Sigmoid colon (tissue), 7 donors: ENCODE measurements around the gene ARL4A. TPM values are rescaled to one million over a fixed set of nuclear protein-coding genes. Genes with fewer than 3 reads are reported as not detected.

Experiments
- DNase-seq: peaks from one replicate; pipeline ENCODE4 v3.0.0-alpha.2; 2019
- H3K27ac ChIP-seq, 4 donors: fragments of 200-600 bp; sonication (generic); one replicate each; pipeline ENCODE4 v1.5.1; 2016 to 2019; ENCODE audit warnings: mild to moderate bottlenecking in 1 of 4
- H3K27me3 ChIP-seq, 3 donors: fragments of 200-600 bp; sonication (generic); one replicate each; pipeline ENCODE4 v1.5.1; 2019; ENCODE audit warnings: mild to moderate bottlenecking in 1 of 3
- H3K36me3 ChIP-seq, 4 donors: fragments of 200-600 bp; sonication (generic); one replicate each; pipeline ENCODE4 v1.5.1; 2016 to 2019
- H3K4me1 ChIP-seq, 4 donors: fragments of 200-600 bp; sonication (generic); one replicate each; pipeline ENCODE4 v1.5.1; 2017 to 2019
- H3K4me3 ChIP-seq, 4 donors: fragments of 200-600 bp; sonication (generic); one replicate each; pipeline ENCODE4 v1.5.1; 2017 to 2019; ENCODE audit warnings: mild to moderate bottlenecking in 2 of 4, moderate library complexity in 1 of 4
- H3K9me3 ChIP-seq, 4 donors: fragments of 200-600 bp in 3 of 4; sonication (generic) in 3 of 4; one replicate each; pipeline versions ENCODE4 v1.5.1 to v1.6.1; 2013 to 2019
- EP300 ChIP-seq, 4 donors: sonication (generic); formaldehyde crosslinking; IDR thresholded peaks; one replicate each; pipeline ENCODE4 v1.6.1; 2017; ENCODE audit warnings: antibody characterized with exemption in 4 of 4
- POLR2A ChIP-seq, 2 donors: fragments of 450-650 bp; IDR thresholded peaks; one replicate each; pipeline ENCODE4 v1.6.1; 2016; ENCODE audit warnings: antibody characterized with exemption in 2 of 2, mild to moderate bottlenecking in 2 of 2, moderate library complexity in 2 of 2
- POLR2AphosphoS5 ChIP-seq, 4 donors: sonication (generic); formaldehyde crosslinking; IDR thresholded peaks; one replicate each; pipeline ENCODE4 v1.6.1; 2017; ENCODE audit warnings: antibody characterized with exemption in 4 of 4
- WGBS, 2 donors: extraction: QIAGEN DNeasy Blood & Tissue Kit; methylation state at CpG; one replicate each; pipeline ENCODE4 v1.1.7; 2013; 5-methylcytosine and 5-hydroxymethylcytosine counted together
- intact Hi-C: fragments of 100-400 bp; cut with DNase I; formaldehyde crosslinking; loops from one replicate; pipeline ENCODE4 v1.15.1; 2023
- polyA plus RNA-seq, 3 donors: library from polyadenylated mRNA; stranded (reverse); fragments of 200-250 nt; gene quantifications; one replicate each; pipeline ENCODE4 v1.2.3, GENCODE V29; 2013
- total RNA-seq, 4 donors: library from RNA; depleted of rRNA; stranded (reverse); fragments of >200 nt; gene quantifications; one replicate each; pipeline ENCODE4 v1.1.0, GENCODE V29; 2016
- TF ChIP-seq, protein P1 (sequence below), 4 experiments: fragments of 450-650 bp in 3 of 4; fragments of 200-600 bp in 1 of 4; IDR thresholded peaks; one replicate each; pipeline ENCODE4 v1.5.1; 2016 to 2019; ENCODE audit warnings: antibody characterized with exemption in 4 of 4, mild to moderate bottlenecking in 3 of 4, moderate library complexity in 2 of 4
- donor health status: healthy with polysubstance abuse.
- donor health status: Bipolar disorder and iron deficiency.
- donor health status: healthy.

Gene ARL4A
- total and polyA plus RNA-seq, 7 donors, result 33.2 to 124 (median 42.8) TPM

DNA sequence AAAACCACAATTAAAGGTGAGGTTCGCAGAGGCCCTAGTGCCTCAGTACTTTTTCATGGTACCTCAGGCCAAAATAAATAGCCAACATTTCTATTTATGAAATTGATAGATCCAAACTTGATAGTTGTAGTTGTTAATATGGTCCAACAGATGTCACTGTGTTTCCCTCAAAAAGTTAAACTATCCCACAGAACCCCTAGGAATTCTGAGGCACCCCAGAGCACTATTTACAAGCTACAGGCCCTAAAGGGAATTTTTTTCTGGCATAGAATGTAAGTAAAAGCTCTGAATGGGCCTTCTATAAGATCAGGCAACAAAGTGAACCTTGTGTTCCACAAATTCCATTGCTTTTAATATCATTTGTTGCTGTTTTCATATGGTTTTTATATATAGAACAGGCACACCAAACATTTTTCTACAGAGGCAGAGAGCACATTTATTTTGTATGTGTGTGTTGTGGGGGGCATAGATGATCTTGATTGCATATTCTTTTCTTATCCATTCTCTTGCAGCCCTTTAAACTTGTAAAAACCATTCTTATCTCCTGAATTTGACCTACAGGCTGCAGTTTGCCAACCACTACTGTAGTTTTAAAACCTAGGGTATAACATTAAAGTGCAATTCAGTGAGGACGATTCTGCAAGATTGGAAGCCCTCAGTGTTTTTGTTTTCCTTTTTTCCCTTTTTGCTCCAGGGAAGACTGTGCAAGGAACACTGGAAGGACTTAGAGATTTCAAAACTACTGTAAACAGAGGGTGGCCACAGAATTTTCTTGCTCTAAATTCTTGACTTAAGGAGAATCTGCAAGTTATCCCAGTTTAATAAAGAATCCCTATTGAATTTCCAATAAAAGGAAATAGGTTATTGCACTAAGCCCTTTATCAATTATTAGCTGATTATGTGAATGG, 3.5 kb upstream of the ARL4A start:
- TF ChIP-seq, protein P1, sequence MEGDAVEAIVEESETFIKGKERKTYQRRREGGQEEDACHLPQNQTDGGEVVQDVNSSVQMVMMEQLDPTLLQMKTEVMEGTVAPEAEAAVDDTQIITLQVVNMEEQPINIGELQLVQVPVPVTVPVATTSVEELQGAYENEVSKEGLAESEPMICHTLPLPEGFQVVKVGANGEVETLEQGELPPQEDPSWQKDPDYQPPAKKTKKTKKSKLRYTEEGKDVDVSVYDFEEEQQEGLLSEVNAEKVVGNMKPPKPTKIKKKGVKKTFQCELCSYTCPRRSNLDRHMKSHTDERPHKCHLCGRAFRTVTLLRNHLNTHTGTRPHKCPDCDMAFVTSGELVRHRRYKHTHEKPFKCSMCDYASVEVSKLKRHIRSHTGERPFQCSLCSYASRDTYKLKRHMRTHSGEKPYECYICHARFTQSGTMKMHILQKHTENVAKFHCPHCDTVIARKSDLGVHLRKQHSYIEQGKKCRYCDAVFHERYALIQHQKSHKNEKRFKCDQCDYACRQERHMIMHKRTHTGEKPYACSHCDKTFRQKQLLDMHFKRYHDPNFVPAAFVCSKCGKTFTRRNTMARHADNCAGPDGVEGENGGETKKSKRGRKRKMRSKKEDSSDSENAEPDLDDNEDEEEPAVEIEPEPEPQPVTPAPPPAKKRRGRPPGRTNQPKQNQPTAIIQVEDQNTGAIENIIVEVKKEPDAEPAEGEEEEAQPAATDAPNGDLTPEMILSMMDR (IDR thresholded peaks at IDR 0.05), result no peak
- TF ChIP-seq POLR2A (IDR thresholded peaks at IDR 0.05), result no peak
- TF ChIP-seq POLR2AphosphoS5 (IDR thresholded peaks at IDR 0.05), result no peak
- no peaks in the 10 kb centered on the region for H3K9me3 ChIP-seq
- H3K27me3 ChIP-seq, result no peaks in the 10 kb centered on the region
- H3K36me3 ChIP-seq, result no peaks in the 10 kb centered on the region
- no peak for DNase-seq
- H3K4me1 ChIP-seq, result peaks cover 0 to 3% (median under 1%) of the 10 kb centered on the region in 4 donors
- H3K27ac ChIP-seq, result peak overlapping the region in 1 of 4 donors; percentile 5
- intact Hi-C loops, result no loop called here
- no peak overlapping the region for H3K4me3 ChIP-seq
- 45 to 64% methylated on average over 2 of the region's 2 CpGs for WGBS, 2 donors

- intact Hi-C loops, result no loop called here
- H3K9me3 ChIP-seq, result no peaks in the 10 kb centered on the region
- H3K27me3 ChIP-seq, result no peaks in the 10 kb centered on the region
- H3K4me1 ChIP-seq, result peaks cover 0 to 11% (median 7%) of the 10 kb centered on the region in 4 donors
- no peak overlapping the region for H3K4me3 ChIP-seq
- no peak for DNase-seq
- no peak overlapping the region for H3K27ac ChIP-seq
- 91 to 93% methylated on average over 19 of the region's 19 CpGs for WGBS, 2 donors
- H3K36me3 ChIP-seq, result no peaks in the 10 kb centered on the region
- TF ChIP-seq EP300 (IDR thresholded peaks at IDR 0.05) (no peak), POLR2AphosphoS5 (IDR thresholded peaks at IDR 0.05) (no peak), POLR2A (IDR thresholded peaks at IDR 0.05) (no peak)
- TF ChIP-seq, protein P1 (IDR thresholded peaks at IDR 0.05), result no peak
Observed at GRCh38 chr7:12684733-12685132, 2.7 kb upstream of the ARL4A start.

GRCh38 chr7:12685550-12685949, 1.9 kb upstream of the ARL4A start:
- Histone ChIP-seq H3K27ac (peak overlapping the region; percentile 88 to 97 (median 94)), H3K36me3 (no peaks in the 10 kb centered on the region), H3K4me3 (no peak overlapping the region), H3K4me1 (peaks cover 0 to 15% (median 10%) of the 10 kb centered on the region in 4 donors), H3K9me3 (no peaks in the 10 kb centered on the region), H3K27me3 (no peaks in the 10 kb centered on the region)
- WGBS, 2 donors, result 89% methylated on average over 13 of the region's 13 CpGs
- DNase-seq, result no peak
- TF ChIP-seq EP300 (IDR thresholded peaks at IDR 0.05) (no peak), POLR2AphosphoS5 (IDR thresholded peaks at IDR 0.05) (no peak)
- TF ChIP-seq, protein P1 (IDR thresholded peaks at IDR 0.05), result no peak
- intact Hi-C loops, result no loop called here

- peak; percentile 95 for DNase-seq
- WGBS, 2 donors, result 2 to 5% methylated on average over 54 of the region's 54 CpGs
- Histone ChIP-seq H3K27ac (peak overlapping the region; percentile 88 to 97 (median 94)), H3K4me3 (peak overlapping the region; percentile 74 to 99 (median 91)), H3K36me3 (no peaks in the 10 kb centered on the region), H3K4me1 (peaks cover 0 to 18% (median 10%) of the 10 kb centered on the region in 4 donors), H3K27me3 (no peaks in the 10 kb centered on the region), H3K9me3 (no peaks in the 10 kb centered on the region)
- intact Hi-C loops, result loop anchor here (1.0 to 2.0 kb wide), 2 partner anchors 47 to 576 kb away; no protein-coding TSS in a partner anchor
- TF ChIP-seq POLR2AphosphoS5 (IDR thresholded peaks at IDR 0.05) (peak in 3 of 4 donors; percentile 39 to 74 (median 52)), EP300 (IDR thresholded peaks at IDR 0.05) (peak in 3 of 4 donors; percentile 4 to 88 (median 81)), POLR2A (IDR thresholded peaks at IDR 0.05) (no peak)
- TF ChIP-seq, protein P1 (IDR thresholded peaks at IDR 0.05), result peak; percentile 41 to 87 (median 60)
Observed at GRCh38 chr7:12686234-12686890, 1.1 kb upstream of the ARL4A start.
